A549 (cell line): ENCODE data around the gene CCNYL1. TPM values are rescaled to one million over a fixed set of nuclear protein-coding genes. Genes with fewer than 3 reads are reported as not detected.

Experiments
- ATAC-seq, 2 experiments: fragments of 200-7000 bp in 1 of 2; fragments of >200 bp in 1 of 2; cut with Nextera tagmentation in 1 of 2; cut with Tn5 transposase in 1 of 2; 3 replicates each; pipeline versions ENCODE4 v1.8.0 to v1.9.1; 2018 to 2020; ENCODE audit warnings: mild to moderate bottlenecking in 1 of 2, moderate library complexity in 1 of 2
- CTCF ChIA-PET: fragments of 300-600 bp; sonication (Branson Sonifier 250); formaldehyde crosslinking; extraction: SDS; loops from one replicate; lab custom pipeline; 2021; ENCODE audit warnings: antibody characterized with exemption, inconsistent platforms; lab: Yijun Ruan, JAX
- POLR2A ChIA-PET: fragments of 350-600 bp; formaldehyde crosslinking; extraction: SDS; loops from one replicate; lab custom pipeline; 2021; ENCODE audit warnings: antibody characterized with exemption, inconsistent platforms; lab: Yijun Ruan, JAX
- DNase-seq, 2 experiments: peaks; one replicate each; pipeline versions ENCODE4 v3.0.0 to v3.0.0-alpha.2; 2011 to 2016; ENCODE audit warnings: low read depth in 1 of 2, low spot score in 1 of 2
- FAIRE-seq: peaks from 2 replicates; lab custom pipeline; 2011; peaks lifted over from hg19 to GRCh38; lab: Jason Lieb, UNC
- H3K27ac ChIP-seq, 2 experiments: fragments of >200 bp; sonication (Bioruptor Twin); formaldehyde crosslinking; 3 replicates each; pipeline ENCODE4 v1.5.1; 2016 to 2017
- H3K4me1 ChIP-seq: fragments of >200 bp; sonication (Bioruptor Twin); formaldehyde crosslinking; 3 replicates; pipeline ENCODE4 v1.6.1; 2016
- H3K4me2 ChIP-seq: fragments of >200 bp; sonication (Bioruptor Twin); formaldehyde crosslinking; 3 replicates; pipeline ENCODE4 v1.6.1; 2016
- H3K4me3 ChIP-seq: fragments of >200 bp; sonication (Bioruptor Twin); formaldehyde crosslinking; 3 replicates; pipeline ENCODE4 v1.5.1; 2016
- H3K9me3 ChIP-seq: fragments of >200 bp; sonication (Bioruptor Twin); formaldehyde crosslinking; 3 replicates; pipeline ENCODE4 v1.6.1; 2016
- ATOH8 ChIP-seq: fragments of 250-450 bp; sonication (Bioruptor Pico); IDR thresholded peaks from 2 replicates; pipeline ENCODE4 v1.5.0; 2020; ENCODE audit warnings: low read depth, mild to moderate bottlenecking, moderate library complexity
- CBX2 ChIP-seq: fragments of 200-600 bp; sonication (generic); IDR thresholded peaks from 2 replicates; pipeline ENCODE4 v1.6.1; 2016; ENCODE audit warnings: low read depth, mild to moderate bottlenecking, borderline replicate concordance
- CBX8 ChIP-seq: fragments of 200-600 bp; sonication (generic); IDR thresholded peaks from 2 replicates; pipeline ENCODE4 v1.6.1; 2016
- CEBPB ChIP-seq, 2 experiments: fragments of >200 bp in 1 of 2; sonication (Bioruptor Twin) in 1 of 2; formaldehyde crosslinking in 1 of 2; IDR thresholded peaks; 2 replicates each; pipeline ENCODE4 v1.6.1; 2012 to 2016
- CHD2 ChIP-seq: fragments of 150-350 bp; IDR thresholded peaks from 2 replicates; pipeline ENCODE4 v1.6.1; 2014; ENCODE audit warnings: low read length; ENCODE audit not compliant: partially characterized antibody
- E2F6 ChIP-seq: IDR thresholded peaks from 2 replicates; pipeline ENCODE4 v1.6.1; 2012; ENCODE audit warnings: low read depth, borderline replicate concordance
- EHMT2 ChIP-seq: fragments of 200-600 bp; sonication (generic); IDR thresholded peaks from 2 replicates; pipeline ENCODE4 v1.6.1; 2016; ENCODE audit warnings: antibody characterized with exemption, low read depth, mild to moderate bottlenecking, moderate library complexity
- FOSB ChIP-seq: fragments of 250-450 bp; sonication (Bioruptor Pico); IDR thresholded peaks from 2 replicates; pipeline ENCODE4 v1.5.0; 2020; ENCODE audit warnings: mild to moderate bottlenecking, moderate library complexity
- FOSL2 ChIP-seq, 2 experiments: fragments of 450-650 bp in 1 of 2; fragments of >200 bp in 1 of 2; sonication (Bioruptor Twin) in 1 of 2; formaldehyde crosslinking; IDR thresholded peaks; 2 replicates each; pipeline versions ENCODE4 v1.5.0 to v1.6.1; 2016 to 2020; ENCODE audit warnings: mild to moderate bottlenecking in 1 of 2, moderate library complexity in 1 of 2
- FOXS1 ChIP-seq: fragments of 250-450 bp; sonication (Bioruptor Pico); IDR thresholded peaks from 2 replicates; pipeline ENCODE4 v1.5.0; 2020; ENCODE audit warnings: mild to moderate bottlenecking, moderate library complexity
- GATA3 ChIP-seq: IDR thresholded peaks from 2 replicates; pipeline ENCODE4 v1.6.1; 2012; ENCODE audit warnings: borderline replicate concordance
- HES2 ChIP-seq: fragments of >200 bp; sonication (Bioruptor Twin); formaldehyde crosslinking; IDR thresholded peaks from 2 replicates; pipeline ENCODE4 v1.6.1; 2016
- HOXA7 ChIP-seq: fragments of 250-450 bp; sonication (Bioruptor Pico); IDR thresholded peaks from 2 replicates; pipeline ENCODE4 v1.5.0; 2020; ENCODE audit warnings: mild to moderate bottlenecking, moderate library complexity
- HOXB13 ChIP-seq: fragments of 250-450 bp; sonication (Bioruptor Pico); IDR thresholded peaks from 2 replicates; pipeline ENCODE4 v1.5.0; 2020; ENCODE audit warnings: low read depth, mild to moderate bottlenecking, moderate library complexity
- HOXB5 ChIP-seq: fragments of 250-450 bp; sonication (Bioruptor Pico); IDR thresholded peaks from 2 replicates; pipeline ENCODE4 v1.5.0; 2020; ENCODE audit warnings: mild to moderate bottlenecking, moderate library complexity
- JUN ChIP-seq, 2 experiments: fragments of >200 bp; sonication (Bioruptor Twin); formaldehyde crosslinking; IDR thresholded peaks; 2 replicates in 1 of 2; 3 replicates in 1 of 2; pipeline ENCODE4 v1.6.1; 2016 to 2017
- JUNB ChIP-seq: fragments of >200 bp; sonication (Bioruptor Twin); formaldehyde crosslinking; IDR thresholded peaks from 2 replicates; pipeline ENCODE4 v1.6.1; 2016
- MAX ChIP-seq: IDR thresholded peaks from 2 replicates; pipeline ENCODE4 v1.6.1; 2012
- MAZ ChIP-seq: fragments of 150-350 bp; IDR thresholded peaks from 2 replicates; pipeline ENCODE4 v1.6.1; 2014; ENCODE audit warnings: antibody characterized with exemption, low read depth, low read length, borderline replicate concordance
- MYC ChIP-seq: IDR thresholded peaks from 2 replicates; pipeline ENCODE4 v1.6.1; 2012; ENCODE audit warnings: mild to moderate bottlenecking, inconsistent platforms, low read length, improper control_type of control experiment, borderline replicate concordance
- NPAS2 ChIP-seq: fragments of 250-450 bp; sonication (Bioruptor Pico); IDR thresholded peaks from 2 replicates; pipeline ENCODE4 v1.8.0; 2022; ENCODE audit warnings: mild to moderate bottlenecking, moderate library complexity, borderline replicate concordance
- POLR2A ChIP-seq: IDR thresholded peaks from 2 replicates; pipeline ENCODE4 v1.6.1; 2012; ENCODE audit warnings: mild to moderate bottlenecking, low read length
- RAD21 ChIP-seq, 2 experiments: fragments of >200 bp in 1 of 2; sonication (Bioruptor Twin) in 1 of 2; formaldehyde crosslinking in 1 of 2; IDR thresholded peaks in 1 of 2; conservative IDR thresholded peaks in 1 of 2; 2 replicates in 1 of 2; 3 replicates in 1 of 2; pipeline ENCODE4 v1.6.1; 2012 to 2018; ENCODE audit warnings: inconsistent platforms in 1 of 2
- RARB ChIP-seq: fragments of 250-450 bp; sonication (Bioruptor Pico); IDR thresholded peaks from 2 replicates; pipeline ENCODE4 v1.8.0; 2021; ENCODE audit warnings: mild to moderate bottlenecking, moderate library complexity
- ZC3H11A ChIP-seq: fragments of 450-650 bp; IDR thresholded peaks from 2 replicates; pipeline ENCODE4 v1.6.1; 2014; ENCODE audit warnings: antibody characterized with exemption, mild to moderate bottlenecking
- ZNF302 ChIP-seq: fragments of 250-450 bp; sonication (Bioruptor Pico); IDR thresholded peaks from 2 replicates; pipeline ENCODE4 v1.9.0; 2021; ENCODE audit warnings: inconsistent platforms, mild to moderate bottlenecking, moderate library complexity
- WGBS: methylation state at CpG from one replicate; pipeline ENCODE4 v1.1.6; 2017; ENCODE audit errors: missing lambda C conversion rate; 5-methylcytosine and 5-hydroxymethylcytosine counted together
- polyA plus RNA-seq, 4 experiments: library from polyadenylated mRNA; depleted of rRNA in 3 of 4; stranded (reverse); fragments of >200 nt; fragmentation: RNase III in 1 of 4; extraction: RNeasy Plus Mini Kit Qiagen cat#74134 plus additional on column Dnase treatment in 1 of 4; gene quantifications; 2 replicates in 3 of 4; 3 replicates in 1 of 4; pipeline ENCODE4 v1.2.3, GENCODE V29; 2011 to 2017
- TF ChIP-seq, protein P1 (sequence below): IDR thresholded peaks from 2 replicates; pipeline ENCODE4 v1.6.1; 2012
- TF ChIP-seq, protein P2 (sequence below): fragments of 150-350 bp; IDR thresholded peaks from 2 replicates; pipeline ENCODE4 v1.6.1; 2014; ENCODE audit warnings: low read depth, mild to moderate bottlenecking, low read length
- TF ChIP-seq, protein P3 (sequence below): fragments of >200 bp; sonication (Bioruptor Twin); formaldehyde crosslinking; IDR thresholded peaks from 3 replicates; pipeline ENCODE4 v1.5.1; 2016
- TF ChIP-seq, protein P4 (sequence below): fragments of 450-650 bp; IDR thresholded peaks from 2 replicates; pipeline ENCODE4 v1.6.1; 2014; ENCODE audit warnings: antibody characterized with exemption

Gene CCNYL1
- polyA plus RNA-seq, 2 of the 4 experiments (the other 2 are of a cell fraction): 16.9 to 31.6 TPM

GRCh38 chr2:207676827-207677354 is 34.5 kb upstream of the CCNYL1 start:
- 18% methylated on average over 5 of the region's 5 CpGs for WGBS
- H3K9me3 ChIP-seq: no peaks in the 10 kb centered on the region
- FAIRE-seq: no peak
- TF ChIP-seq EHMT2: no peak
- TF ChIP-seq, protein P1, sequence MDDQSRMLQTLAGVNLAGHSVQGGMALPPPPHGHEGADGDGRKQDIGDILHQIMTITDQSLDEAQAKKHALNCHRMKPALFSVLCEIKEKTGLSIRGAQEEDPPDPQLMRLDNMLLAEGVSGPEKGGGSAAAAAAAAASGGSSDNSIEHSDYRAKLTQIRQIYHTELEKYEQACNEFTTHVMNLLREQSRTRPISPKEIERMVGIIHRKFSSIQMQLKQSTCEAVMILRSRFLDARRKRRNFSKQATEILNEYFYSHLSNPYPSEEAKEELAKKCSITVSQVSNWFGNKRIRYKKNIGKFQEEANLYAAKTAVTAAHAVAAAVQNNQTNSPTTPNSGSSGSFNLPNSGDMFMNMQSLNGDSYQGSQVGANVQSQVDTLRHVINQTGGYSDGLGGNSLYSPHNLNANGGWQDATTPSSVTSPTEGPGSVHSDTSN: no peak
- TF ChIP-seq ZNF302 (CRISPR knock-in tag): no peak
- peak; percentile 51; the same call in 1 of the 2 replicates for TF ChIP-seq FOSL2 (IDR thresholded peaks at IDR 0.05)
- peak; percentile 67 for TF ChIP-seq FOSL2 (CRISPR knock-in tag; IDR thresholded peaks at IDR 0.05)
- TF ChIP-seq, protein P2, sequence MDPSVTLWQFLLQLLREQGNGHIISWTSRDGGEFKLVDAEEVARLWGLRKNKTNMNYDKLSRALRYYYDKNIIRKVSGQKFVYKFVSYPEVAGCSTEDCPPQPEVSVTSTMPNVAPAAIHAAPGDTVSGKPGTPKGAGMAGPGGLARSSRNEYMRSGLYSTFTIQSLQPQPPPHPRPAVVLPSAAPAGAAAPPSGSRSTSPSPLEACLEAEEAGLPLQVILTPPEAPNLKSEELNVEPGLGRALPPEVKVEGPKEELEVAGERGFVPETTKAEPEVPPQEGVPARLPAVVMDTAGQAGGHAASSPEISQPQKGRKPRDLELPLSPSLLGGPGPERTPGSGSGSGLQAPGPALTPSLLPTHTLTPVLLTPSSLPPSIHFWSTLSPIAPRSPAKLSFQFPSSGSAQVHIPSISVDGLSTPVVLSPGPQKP: no peak
- no peak for TF ChIP-seq E2F6
- TF ChIP-seq FOSB (CRISPR knock-in tag): no peak
- TF ChIP-seq MAZ: no peak
- TF ChIP-seq HOXA7: no peak
- TF ChIP-seq JUNB: peak; percentile 35; the same call in 1 of the 2 replicates
- no peak for TF ChIP-seq POLR2A
- no peak for TF ChIP-seq MAX
- no peak for TF ChIP-seq ATOH8 (CRISPR knock-in tag)
- TF ChIP-seq HOXB5 (CRISPR knock-in tag): no peak
- TF ChIP-seq MYC: no peak
- peak; percentile 42; the same call in 1 of the 2 replicates for TF ChIP-seq GATA3
- TF ChIP-seq, protein P3, sequence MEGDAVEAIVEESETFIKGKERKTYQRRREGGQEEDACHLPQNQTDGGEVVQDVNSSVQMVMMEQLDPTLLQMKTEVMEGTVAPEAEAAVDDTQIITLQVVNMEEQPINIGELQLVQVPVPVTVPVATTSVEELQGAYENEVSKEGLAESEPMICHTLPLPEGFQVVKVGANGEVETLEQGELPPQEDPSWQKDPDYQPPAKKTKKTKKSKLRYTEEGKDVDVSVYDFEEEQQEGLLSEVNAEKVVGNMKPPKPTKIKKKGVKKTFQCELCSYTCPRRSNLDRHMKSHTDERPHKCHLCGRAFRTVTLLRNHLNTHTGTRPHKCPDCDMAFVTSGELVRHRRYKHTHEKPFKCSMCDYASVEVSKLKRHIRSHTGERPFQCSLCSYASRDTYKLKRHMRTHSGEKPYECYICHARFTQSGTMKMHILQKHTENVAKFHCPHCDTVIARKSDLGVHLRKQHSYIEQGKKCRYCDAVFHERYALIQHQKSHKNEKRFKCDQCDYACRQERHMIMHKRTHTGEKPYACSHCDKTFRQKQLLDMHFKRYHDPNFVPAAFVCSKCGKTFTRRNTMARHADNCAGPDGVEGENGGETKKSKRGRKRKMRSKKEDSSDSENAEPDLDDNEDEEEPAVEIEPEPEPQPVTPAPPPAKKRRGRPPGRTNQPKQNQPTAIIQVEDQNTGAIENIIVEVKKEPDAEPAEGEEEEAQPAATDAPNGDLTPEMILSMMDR: no peak
- no peak for TF ChIP-seq RAD21 (conservative IDR thresholded peaks at IDR 0.05 in 1 of 2, IDR thresholded peaks at IDR 0.05 in 1 of 2)
- no peak for TF ChIP-seq ZC3H11A
- peak in 1 of 2 experiments; percentile 35; a peak in 1 of 4 replicates for TF ChIP-seq CEBPB (IDR thresholded peaks at IDR 0.05)
- TF ChIP-seq, protein P4, sequence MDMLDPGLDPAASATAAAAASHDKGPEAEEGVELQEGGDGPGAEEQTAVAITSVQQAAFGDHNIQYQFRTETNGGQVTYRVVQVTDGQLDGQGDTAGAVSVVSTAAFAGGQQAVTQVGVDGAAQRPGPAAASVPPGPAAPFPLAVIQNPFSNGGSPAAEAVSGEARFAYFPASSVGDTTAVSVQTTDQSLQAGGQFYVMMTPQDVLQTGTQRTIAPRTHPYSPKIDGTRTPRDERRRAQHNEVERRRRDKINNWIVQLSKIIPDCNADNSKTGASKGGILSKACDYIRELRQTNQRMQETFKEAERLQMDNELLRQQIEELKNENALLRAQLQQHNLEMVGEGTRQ: no peak
- TF ChIP-seq CBX2: no peak
- TF ChIP-seq CHD2: no peak
- TF ChIP-seq CBX8: no peak
- no peak for TF ChIP-seq FOXS1 (CRISPR knock-in tag)
- TF ChIP-seq RARB (CRISPR knock-in tag): no peak
- no peak for TF ChIP-seq NPAS2 (CRISPR knock-in tag)
- no peak for TF ChIP-seq HOXB13 (CRISPR knock-in tag)
- no peak for TF ChIP-seq HES2
- no peak for TF ChIP-seq JUN (IDR thresholded peaks at IDR 0.05)
- DNase-seq: peak; percentile 40 to 55
- peak; percentile 74 to 86; a peak in 5 of 6 replicates for ATAC-seq
- peak overlapping the region; percentile 72 for H3K4me2 ChIP-seq
- peaks cover 15% of the 10 kb centered on the region for H3K4me1 ChIP-seq
- ChIA-PET POLR2A (no interaction called here), CTCF (interaction anchor here (1.0 to 2.6 kb wide), 4 partner anchors 9 to 50 kb away, joined by 3 to 10 read pairs (median 4); no protein-coding TSS in a partner anchor)
- peak overlapping the region; percentile 71 to 86 for H3K27ac ChIP-seq
- no peak overlapping the region for H3K4me3 ChIP-seq
